Mononuclear cell (primary cell): ENCODE measurements around the gene NRL. TPM values are rescaled to one million over a fixed set of nuclear protein-coding genes. Genes with fewer than 3 reads are reported as not detected.
"Not testable (repeated sequence)": the region's sequence is repeated elsewhere in the genome, so short reads cannot be mapped to it uniquely, and the experiment has no call there.

Experiments used
- H3K27me3 ChIP-seq: 2 replicates; pipeline ENCODE4 v1.6.0; 2011; ENCODE audit warnings: low read length, control low read depth; ENCODE audit not compliant: insufficient read depth
- H3K4me1 ChIP-seq: 2 replicates; pipeline ENCODE4 v1.5.1; 2011; ENCODE audit warnings: mild to moderate bottlenecking, low read length, control low read depth; ENCODE audit not compliant: insufficient read depth
- H3K4me3 ChIP-seq: 2 replicates; pipeline ENCODE4 v1.5.1; 2011; ENCODE audit warnings: mild to moderate bottlenecking, low read length, moderate library complexity
- H3K9me3 ChIP-seq: 2 replicates; pipeline ENCODE4 v1.5.1; 2011; ENCODE audit warnings: low read depth, mild to moderate bottlenecking, control low read depth, low read length
- total RNA-seq: library from RNA; depleted of rRNA; stranded (reverse); fragments of >200 nt; gene quantifications from one replicate; pipeline ENCODE4 v1.2.3, GENCODE V29; 2012

Gene NRL
- total RNA-seq, 1 donor = 1.2 TPM

DNA sequence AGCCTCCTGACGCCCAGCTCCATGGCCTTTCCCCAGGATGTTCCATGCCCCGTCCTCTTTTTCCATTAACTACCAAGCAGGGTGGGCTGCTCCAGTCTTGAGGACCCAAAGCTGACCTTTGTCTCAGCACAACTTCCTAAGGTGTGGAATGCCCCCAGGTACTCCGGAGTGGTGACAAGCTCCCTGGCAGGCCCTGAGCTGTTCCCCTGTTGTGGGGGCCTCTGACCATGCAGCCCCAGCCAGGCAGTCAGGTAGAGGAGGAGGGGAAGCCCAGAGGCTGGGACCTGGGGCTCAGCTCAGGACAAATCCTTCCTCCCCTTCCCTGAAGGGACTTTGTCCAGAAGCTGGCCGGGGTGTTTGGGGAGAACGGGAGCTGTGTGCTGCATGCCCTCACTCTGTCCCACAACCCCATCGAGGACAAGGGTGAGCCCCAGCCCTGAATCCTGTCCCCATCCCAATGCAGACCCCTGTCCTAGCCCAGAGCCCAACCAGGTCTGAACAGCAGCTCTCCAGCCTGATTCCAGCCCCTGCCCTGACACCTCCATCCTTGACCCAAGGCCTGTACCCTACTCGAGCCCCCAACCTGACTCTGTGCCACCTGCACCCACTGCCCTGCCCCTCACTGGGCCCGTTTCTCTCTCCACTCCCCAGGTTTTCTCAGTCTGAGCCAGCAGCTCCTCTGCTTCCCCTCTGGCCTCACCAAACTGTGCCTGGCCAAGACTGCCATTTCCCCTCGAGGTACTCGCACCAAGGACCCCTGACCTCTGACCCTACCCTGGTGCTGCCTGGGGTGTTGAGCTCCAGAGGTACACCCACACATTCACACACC, 58.6 kb downstream of the NRL start:
- Histone ChIP-seq H3K4me1 (peaks cover 23% of the 10 kb centered on the region), H3K27me3 (peaks cover 8% of the 10 kb centered on the region), H3K4me3 (no peak overlapping the region), H3K9me3 (no peaks in the 10 kb centered on the region)

DNA sequence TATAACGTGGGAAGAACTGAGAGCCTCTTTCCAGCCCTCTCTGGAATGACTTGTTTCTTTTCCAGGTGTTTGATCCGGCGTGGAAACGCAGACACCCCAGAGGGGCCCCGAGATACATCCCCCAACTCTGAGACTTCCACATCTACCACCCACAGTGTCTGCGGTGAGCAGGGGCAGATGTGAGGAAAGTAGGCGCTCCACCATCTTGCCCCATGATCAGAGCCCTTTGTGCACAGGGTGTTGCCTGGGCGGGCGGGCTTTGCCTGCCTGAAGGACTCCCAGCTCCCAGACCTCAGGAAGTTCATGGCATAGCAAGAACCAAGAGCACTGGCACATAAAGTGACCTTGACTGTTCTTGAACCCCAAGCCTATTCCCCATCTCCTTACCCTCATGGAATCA, 60.1 kb downstream of the NRL start:
- Histone ChIP-seq H3K4me3 (no peak overlapping the region), H3K9me3 (no peaks in the 10 kb centered on the region), H3K27me3 (peaks cover 8% of the 10 kb centered on the region), H3K4me1 (peaks cover 31% of the 10 kb centered on the region)

DNA sequence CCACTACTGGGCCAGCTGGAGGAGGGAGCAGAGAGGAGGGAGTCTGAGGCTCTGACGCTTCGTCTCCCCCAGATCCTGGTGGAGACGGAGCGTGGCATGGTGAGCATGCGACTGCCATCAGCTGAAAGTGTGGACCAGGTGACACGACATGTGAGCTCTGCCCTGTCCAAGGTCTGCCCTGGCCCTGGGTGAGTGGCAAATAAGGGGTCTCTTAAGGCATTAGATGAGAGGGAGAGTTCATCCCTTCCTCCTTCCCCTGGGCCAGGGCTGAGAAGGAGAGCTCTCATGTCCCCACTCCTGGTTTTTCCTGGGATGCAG, 60.5 kb downstream of the NRL start:
- Histone ChIP-seq H3K27me3 (peaks cover 8% of the 10 kb centered on the region), H3K4me3 (no peak overlapping the region), H3K4me1 (peaks cover 34% of the 10 kb centered on the region), H3K9me3 (no peaks in the 10 kb centered on the region)

DNA sequence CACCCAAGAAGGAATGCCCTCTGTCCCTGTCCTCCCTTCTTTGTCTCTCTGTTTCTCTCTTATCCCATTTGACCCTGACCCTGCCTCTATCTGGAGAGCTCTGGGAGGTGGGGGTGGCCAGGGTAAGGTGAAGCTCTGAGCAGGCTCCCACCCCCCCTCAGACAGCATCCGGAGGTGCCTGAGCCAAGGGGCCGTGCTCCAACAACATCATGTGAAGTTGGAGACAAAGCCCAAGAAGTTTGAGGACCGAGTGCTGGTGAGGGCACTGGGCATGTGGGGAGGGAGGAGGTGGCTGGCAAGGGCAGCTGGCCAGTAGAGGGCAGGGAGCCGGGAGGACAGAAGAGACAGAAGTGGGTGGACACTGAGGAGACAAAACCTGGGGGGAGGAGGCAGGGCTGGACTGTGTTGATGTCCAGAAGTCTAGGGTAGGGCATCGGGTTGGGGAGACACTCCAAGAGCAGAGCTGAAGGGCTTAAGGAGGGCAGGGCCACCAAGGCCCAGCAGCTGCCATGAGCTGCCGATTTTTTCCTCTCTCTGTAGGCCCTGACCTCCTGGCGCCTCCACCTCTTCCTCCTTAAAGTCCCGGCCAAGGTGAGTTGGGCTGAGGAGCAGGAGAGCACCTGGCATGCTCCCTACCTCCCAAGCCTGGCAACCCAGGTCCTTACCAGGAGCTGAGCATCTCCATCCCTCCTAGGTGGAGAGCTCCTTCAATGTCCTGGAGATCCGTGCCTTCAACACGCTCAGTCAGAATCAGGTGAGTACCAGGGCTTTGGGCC, 61.0 kb downstream of the NRL start:
- no peak overlapping the region for H3K4me3 ChIP-seq

DNA sequence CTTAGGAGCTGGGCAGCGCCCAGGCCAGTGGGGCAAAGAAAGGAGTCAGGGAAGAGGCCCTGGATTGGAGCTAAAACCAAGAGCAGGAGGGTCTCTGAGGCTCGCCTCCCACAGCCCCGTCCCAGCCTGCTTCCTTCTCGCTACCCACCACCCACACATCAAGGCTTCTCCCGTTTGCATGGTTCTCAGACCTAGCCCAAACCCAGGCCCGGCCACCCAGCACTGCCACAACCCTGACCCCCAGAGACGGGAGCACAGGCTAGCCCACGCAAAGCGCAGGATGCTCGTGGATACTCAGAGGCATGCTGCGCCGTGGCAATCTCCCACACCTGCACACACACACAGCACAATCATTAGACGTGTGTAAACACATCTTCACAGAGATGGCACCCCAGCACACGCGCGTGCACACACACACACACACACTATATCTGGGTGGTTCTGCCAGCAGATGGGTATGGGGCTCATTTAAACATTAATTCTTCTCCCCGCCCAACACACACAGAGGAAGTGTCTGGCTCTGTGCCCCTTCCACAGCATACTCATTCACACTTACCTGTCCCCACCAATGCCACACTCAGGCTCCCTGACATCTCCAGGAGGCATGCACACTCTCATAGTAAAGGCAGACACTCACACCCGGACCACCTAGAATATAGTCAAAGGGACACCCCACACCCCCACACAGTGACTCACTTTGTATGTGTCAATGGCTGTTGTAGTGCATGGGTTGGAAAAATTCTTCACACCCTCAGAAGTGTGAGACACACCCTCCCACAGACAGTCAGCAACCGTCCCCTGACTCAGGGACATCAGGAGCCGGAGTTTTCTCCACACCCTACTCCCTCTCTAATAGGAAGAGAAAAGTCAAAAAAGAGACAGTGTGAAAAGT, 61.8 kb downstream of the NRL start:
- no peaks in the 10 kb centered on the region for H3K9me3 ChIP-seq

More for the DNA sequence above, 61.0 kb downstream of the NRL start:
- Histone ChIP-seq H3K4me1 (peaks cover 40% of the 10 kb centered on the region), H3K9me3 (no peaks in the 10 kb centered on the region), H3K27me3 (peaks cover 8% of the 10 kb centered on the region)

DNA sequence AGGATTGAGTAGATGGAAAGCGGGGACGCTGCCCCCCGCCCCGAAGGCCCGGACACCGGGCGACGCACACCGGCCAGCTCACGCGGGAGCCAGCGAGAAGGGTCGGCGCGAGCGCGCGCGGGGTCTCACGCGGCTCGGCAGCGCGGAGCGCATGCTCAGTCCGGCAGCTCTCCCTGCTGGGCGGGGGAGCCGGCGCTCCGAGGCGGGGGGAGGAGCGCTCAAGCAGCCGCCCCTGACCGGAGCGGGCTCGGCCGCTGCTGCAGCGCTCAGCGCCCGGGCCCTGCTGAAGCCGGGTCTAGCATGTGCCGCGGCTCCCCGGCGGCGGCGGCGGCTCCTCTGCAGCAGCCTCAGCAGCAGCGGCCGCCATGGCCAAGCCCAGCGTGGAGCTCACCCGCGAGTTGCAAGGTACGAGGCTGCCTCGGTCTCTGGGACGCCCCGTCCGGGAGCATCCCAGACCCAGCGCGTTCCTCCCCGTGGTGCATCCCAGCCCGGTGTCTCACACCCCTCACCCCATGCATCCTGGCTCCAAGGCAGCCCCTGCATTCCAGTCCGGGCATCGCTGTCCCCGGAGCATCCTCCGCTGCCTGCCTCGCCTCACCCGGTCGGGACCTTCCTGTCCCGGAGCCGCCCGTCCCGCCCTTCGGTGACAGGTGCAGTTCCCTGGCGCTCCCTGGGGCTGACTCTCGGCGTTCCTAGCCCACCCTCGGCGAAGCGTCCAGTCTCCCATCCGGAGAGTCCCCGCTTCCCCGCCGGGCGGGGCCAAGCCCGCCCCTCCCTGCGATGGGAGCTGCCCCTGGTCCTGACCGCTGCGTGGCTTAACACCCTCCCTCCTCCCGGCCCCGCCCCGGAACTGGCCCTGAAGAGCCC, 62.7 kb downstream of the NRL start, which contains the start of gene CARMIL3:
TSS of gene CARMIL3 (plus strand) at position 221 of the 867 bp plus-strand sequence. CDS start at position 366, 145 bp downstream.
- H3K4me1 ChIP-seq = peaks cover 45% of the 10 kb centered on the region
- peak within 1 kb of the TSS; percentile 44 for H3K4me3 ChIP-seq
- peaks cover 8% of the 10 kb centered on the region for H3K27me3 ChIP-seq
- no peaks in the 10 kb centered on the region for H3K9me3 ChIP-seq

More for the DNA sequence above, 61.8 kb downstream of the NRL start:
- Histone ChIP-seq H3K4me3 (peak overlapping the region; percentile 44), H3K27me3 (peaks cover 8% of the 10 kb centered on the region), H3K4me1 (peaks cover 43% of the 10 kb centered on the region)

DNA sequence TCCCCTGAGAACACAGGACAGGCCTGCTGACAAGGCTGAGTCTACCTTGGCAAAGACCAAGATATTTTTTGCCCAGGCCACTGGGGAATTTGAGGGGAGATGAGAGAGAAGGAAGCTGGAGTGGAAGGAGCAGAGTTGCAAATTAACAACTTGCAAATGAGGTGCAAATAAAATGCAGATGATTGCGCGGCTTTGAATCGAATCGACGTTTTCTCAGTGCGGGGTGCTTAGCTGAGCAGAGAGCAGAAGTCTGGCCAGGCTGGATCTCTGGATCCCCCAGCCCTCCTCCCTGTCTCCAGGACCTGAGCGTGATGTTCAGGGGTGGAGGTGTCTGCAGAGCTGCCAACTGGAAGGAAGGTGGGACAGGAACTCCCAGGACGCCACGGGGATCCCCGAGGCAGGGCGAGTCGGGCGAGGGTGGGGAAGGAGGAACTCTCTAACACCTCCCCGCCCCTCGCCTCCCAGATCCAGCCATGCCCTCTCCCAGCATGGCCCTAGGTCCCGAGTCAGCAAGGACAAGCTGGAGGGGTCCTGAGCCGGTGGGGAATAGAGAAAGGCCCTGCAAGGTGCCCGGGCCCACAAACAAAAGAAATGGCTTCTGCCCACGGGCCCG, 63.5 kb downstream of the NRL start:
- peaks cover 8% of the 10 kb centered on the region for H3K27me3 ChIP-seq
- H3K4me3 ChIP-seq = peak overlapping the region; percentile 44
- H3K9me3 ChIP-seq = no peaks in the 10 kb centered on the region
- H3K4me1 ChIP-seq = peaks cover 45% of the 10 kb centered on the region

DNA sequence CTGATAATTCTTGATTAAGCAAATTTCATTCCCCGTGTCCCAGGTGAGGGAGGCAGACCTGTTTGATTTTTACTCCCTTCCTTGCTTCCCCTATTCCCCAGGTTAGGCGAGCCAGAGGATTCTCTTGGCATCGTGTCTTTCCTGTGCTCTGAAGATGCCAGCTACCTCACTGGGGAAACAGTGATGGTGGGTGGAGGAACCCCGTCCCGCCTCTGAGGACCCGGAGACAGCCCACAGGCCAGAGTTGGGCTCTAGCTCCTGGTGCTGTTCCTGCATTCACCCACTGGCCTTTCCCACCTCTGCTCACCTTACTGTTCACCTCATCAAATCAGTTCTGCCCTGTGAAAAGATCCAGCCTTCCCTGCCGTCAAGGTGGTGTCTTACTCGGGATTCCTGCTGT, 64.0 kb downstream of the NRL start:
- peaks cover 45% of the 10 kb centered on the region for H3K4me1 ChIP-seq
- H3K4me3 ChIP-seq, H3K27me3 ChIP-seq, H3K9me3 ChIP-seq: not testable (repeated sequence)

DNA sequence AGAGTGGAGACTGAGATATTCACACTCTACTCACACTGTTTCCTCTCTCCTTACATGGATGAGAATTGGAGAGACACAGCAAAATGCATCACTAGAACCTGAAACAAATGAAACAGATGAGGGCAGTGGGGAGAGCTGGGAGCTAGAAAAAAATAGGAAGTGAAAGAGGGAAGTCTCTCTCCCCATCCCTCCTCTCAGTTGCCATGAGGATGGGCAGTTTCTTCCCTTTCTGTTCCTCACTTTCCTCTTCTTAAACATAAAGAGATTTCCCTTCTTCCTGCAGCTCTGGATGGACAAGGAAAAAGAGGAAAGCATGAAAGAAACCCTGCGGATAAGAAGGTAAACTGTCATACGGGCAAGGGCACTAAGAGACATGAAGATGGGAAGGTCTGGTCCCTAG, 65.7 kb downstream of the NRL start:
- H3K9me3 ChIP-seq, H3K27me3 ChIP-seq, H3K4me3 ChIP-seq: not testable (repeated sequence)
- peaks cover 45% of the 10 kb centered on the region for H3K4me1 ChIP-seq

DNA sequence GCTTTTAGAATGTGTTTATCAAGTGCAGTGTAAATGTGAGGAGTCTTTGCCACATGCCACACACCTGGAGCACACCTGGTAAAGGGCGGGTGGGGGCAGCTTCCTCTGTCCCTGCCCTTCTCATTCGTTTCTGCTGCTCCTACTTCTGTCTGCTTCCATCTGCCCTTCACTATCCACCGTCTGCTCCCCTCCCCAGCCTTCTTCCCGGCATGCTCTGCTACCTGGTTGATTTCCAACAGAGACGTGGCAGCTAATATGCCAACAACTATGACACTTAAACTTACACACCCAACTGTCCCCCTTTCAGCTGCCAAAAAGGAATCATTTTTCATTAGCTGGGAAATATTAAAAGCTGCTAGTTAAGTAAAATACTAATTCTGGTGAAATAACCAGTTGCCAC, 72.0 kb downstream of the NRL start:
- Histone ChIP-seq H3K9me3 (no peaks in the 10 kb centered on the region), H3K27me3 (no peaks in the 10 kb centered on the region), H3K4me3 (no peak overlapping the region), H3K4me1 (peaks cover 9% of the 10 kb centered on the region)

DNA sequence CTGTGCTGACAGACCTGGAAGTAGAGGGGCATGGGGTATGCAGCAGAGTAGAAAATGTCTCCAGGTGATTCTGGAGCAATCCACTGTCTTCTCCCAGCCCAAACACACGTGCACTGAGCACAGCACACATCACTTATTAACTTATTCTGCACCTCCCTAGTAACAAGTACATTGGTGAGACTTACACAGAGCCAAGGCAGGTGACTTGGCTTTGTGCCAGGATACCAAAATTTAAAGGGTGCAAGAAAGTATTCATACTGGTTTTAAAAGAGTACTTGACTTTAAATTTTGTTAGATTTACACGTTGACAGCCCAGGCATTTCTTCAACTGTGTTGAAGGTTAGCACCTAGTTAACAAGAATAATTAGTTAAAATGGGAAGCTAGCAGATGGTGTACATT, 74.1 kb downstream of the NRL start:
- Histone ChIP-seq H3K9me3 (no peaks in the 10 kb centered on the region), H3K4me3 (no peak overlapping the region), H3K4me1 (peaks cover 14% of the 10 kb centered on the region), H3K27me3 (no peaks in the 10 kb centered on the region)

DNA sequence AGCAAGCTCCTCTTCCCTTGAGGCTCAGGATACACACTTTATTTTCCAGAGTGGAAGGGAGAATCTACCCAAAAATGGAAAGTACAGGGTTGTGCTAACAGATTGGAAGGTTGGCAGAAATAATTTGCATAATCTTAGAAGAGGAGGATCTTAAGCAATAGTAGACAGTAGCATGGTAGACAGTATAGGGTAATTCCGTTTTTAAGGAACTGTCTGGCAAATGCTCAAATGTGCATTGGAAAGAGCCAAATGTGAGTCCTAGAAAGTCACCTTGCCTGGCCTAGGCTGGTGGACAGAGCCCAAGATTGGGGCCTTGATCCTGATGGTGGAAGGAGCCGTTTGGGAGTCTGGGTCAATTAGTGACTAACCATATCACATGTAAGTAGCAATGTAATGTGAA, 76.1 kb downstream of the NRL start:
- Histone ChIP-seq H3K4me3 (no peak overlapping the region), H3K9me3 (no peaks in the 10 kb centered on the region), H3K27me3 (no peaks in the 10 kb centered on the region), H3K4me1 (peaks cover 26% of the 10 kb centered on the region)

DNA sequence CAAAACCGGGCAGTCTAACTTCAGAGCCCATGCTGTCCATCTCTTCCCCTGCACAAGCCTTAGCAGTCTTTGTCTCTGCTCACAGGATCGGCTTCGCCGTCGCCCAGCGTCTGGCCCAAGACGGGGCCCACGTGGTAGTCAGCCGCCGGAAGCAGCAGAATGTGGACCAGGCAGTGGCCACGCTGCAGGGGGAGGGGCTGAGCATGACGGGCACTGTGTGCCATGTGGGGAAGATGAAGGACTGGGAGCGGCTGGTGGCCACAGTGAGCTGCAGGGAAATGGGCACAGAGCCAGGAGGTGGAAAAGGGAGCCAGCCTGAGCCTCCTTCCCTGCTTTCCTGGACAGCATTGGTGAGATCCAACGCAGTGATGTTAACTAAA, 77.1 kb downstream of the NRL start:
- Histone ChIP-seq H3K4me1 (peaks cover 37% of the 10 kb centered on the region), H3K27me3 (no peaks in the 10 kb centered on the region), H3K9me3 (no peaks in the 10 kb centered on the region), H3K4me3 (no peak overlapping the region)
